HG02870 (cell line): ENCODE results near the gene RPS27A.
"Not testable (repeated sequence)": the region's sequence is repeated elsewhere in the genome, so short reads cannot be mapped to it uniquely, and the experiment has no call there.

Experiments used
- ATAC-seq: cut with Tn5 transposase; IDR thresholded peaks from one replicate; pipeline ENCODE4 v1.9.1; 2021; ENCODE audit warnings: mild to moderate bottlenecking, moderate library complexity; ENCODE audit not compliant: unreplicated experiment

Gene RPS27A

DNA sequence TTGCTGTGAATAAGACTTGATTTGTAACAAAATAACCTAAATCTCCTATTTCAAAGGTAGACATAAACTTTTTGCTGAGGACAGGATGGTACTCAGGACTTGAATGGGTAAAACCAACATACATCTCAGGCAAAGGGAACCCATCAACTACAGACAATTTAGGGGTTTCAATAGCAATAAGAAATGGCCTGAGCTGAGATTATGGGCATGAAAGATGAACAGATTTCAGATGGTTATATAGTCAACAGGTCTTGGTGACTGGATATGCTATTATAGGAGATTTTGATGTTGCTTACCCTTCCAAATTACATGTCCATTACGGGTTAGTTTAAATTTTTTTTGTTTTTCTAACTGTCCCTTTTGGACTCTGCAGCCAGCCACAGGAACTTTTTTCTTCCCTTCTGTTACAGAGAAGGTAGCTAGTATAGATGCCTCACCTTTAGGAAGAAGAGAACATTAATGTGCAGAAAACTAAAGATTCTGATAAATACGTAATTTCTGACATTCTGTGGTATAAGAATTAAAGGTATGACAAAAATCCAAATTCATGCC, 4.6 kb downstream of the RPS27A start:
- ATAC-seq: no peak

GRCh38 chr2:55239656-55240222, 7.3 kb downstream of the RPS27A start:
- ATAC-seq: no peak

GRCh38 chr2:55241582-55241981, 9.1 kb downstream of the RPS27A start:
- not testable (repeated sequence) for ATAC-seq

DNA sequence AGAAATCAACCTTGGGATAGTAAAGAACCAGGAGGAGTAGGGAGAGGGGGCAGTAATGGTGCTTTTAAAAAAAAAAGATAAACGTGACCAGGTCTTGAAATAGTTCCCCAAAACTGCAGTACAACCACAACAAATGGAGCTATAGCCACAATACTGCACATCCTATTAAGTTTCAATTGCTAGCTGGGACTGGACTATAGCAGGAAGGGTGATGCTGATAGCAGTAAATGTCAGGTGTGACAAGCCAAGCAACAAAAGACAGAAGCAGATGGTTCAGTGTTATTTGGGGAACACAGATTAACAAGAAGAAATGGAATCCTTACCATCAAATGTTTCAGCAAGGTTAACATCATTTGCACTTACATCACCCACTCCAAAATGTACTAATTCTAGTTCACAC, 10.1 kb downstream of the RPS27A start:
- no peak for ATAC-seq

DNA sequence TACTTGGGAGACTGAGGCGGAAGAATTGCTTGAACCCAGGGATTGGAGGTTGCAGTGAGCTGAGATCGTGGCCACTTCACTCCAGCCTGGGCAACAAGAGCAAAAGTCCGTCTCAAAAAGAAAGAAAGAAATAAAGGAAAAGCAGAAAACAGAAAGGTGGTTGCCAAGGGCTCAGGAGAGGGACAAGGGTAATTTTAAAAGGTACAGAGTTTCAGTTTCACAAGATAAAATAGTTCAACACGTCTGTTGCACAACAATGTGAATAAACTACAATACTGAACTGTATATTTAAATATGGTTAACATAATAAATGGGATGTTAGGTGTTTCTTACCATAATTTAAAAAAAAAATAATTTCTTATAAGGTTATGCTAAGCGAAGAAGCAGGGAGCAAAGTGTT, 12.9 kb downstream of the RPS27A start:
- ATAC-seq: no peak

DNA sequence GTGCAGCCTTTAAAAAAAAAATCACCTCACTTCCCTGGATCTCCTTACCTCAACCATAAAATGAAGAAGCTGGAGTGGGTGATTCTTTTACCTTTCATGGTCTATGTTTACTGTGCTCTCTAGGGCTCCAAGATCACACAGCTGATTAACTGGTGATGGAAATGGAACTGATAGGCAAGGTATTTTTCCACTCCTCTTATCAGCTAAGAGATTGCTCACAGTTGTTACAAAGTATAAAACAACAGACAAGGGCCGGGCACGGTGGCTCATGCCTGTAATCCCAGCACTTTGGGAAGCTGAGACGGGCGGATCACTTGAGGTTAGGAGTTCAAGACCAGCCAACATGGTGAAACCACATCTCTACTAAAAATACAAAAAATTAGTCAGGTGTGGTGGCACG, 14.5 kb downstream of the RPS27A start:
- no peak for ATAC-seq

- ATAC-seq: no peak
Observed at GRCh38 chr2:55252832-55253231, 20.3 kb downstream of the RPS27A start.

DNA sequence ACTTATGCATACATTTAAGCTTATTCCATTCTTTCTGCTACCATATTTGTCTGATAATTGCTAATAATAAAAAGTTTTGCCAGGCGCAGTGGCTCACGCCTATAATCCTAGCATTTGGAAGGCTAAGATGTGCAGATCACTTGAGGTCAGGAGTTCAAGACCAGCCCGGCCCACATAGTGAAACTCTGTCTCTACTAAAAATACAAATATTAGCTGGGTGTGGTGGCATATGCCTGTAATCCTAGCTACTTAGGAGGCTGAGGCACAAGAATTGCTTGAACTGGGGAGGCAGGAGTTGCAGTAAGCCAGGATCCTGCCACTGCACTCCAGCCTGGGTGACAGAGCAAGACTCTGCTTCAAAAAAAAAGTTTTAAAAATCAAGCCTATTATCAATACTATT, 27.1 kb downstream of the RPS27A start:
- not testable (repeated sequence) for ATAC-seq

DNA sequence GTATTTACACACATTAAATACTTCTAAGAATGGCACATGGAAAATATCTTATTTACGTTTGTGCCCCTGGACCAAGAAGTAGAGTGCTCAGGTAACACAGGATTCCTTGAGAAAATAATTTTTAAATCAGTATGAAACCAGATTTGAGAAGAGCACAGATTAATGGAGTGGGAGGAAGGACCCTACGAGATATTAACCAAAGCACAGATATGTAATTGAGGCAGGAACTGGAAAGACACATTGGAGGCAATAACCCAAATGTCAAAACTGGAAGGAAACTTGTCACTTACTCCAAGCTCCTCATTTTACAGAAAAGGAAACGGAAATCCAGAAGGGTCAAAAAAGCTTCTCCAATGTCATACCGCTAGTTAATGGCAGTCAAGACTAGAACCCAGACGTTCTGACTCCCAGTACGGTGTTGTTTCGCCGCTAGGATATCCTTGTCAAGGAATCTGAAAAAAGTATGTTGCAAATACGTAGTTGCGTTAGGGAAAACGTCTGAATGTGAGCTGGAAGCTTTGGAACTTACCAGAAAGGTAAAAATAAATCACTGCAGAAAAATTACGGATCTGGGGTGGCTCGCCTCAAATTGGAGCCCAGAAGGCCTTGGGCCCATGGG, 35.9 kb downstream of the RPS27A start:
- peak; percentile 1 for ATAC-seq

DNA sequence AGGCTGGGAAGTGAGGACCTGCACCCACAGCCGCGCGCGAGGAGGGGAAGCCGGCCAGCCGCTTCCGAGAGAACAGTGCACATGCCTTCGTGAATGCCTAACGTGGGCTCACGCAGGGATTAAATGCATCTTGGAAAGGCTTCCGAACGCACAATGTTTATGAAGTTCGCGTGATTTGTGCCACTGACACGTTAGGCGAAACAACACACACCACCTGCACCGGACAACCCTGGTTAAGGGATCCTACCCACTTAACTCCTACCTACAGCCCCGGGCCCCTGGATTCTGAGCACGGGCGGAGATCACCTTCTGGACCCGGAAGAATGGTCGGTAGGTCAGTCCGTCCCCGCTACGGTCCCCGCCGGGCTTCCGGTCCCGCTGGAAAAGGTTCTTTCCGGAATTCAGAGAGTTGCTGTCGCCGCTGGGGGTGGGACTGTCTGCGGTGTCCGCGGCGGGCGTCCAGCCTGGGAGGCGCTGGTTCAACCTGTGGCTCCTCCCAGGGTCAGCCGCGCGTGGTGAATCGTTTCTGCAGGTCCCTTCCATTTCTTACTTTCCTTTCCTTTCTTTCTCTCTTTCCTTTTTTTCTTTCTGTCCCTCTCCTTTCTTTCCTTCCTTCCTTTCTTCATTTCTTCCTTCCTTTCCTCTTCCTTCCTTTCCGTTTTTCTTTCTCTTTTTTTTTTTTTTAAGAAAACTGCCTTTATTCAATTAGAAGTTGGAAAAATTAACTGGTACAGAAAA, 36.6 kb downstream of the RPS27A start, which contains the start of gene MTIF2:
MTIF2 (minus strand) TSS at position 325 of the 738 bp plus-strand sequence. CDS start 5,373 bp downstream, outside the sequence.
- ATAC-seq: peak; percentile 97

- ATAC-seq: no peak
Observed at GRCh38 chr2:55269645-55269990, 37.1 kb downstream of the RPS27A start.

DNA sequence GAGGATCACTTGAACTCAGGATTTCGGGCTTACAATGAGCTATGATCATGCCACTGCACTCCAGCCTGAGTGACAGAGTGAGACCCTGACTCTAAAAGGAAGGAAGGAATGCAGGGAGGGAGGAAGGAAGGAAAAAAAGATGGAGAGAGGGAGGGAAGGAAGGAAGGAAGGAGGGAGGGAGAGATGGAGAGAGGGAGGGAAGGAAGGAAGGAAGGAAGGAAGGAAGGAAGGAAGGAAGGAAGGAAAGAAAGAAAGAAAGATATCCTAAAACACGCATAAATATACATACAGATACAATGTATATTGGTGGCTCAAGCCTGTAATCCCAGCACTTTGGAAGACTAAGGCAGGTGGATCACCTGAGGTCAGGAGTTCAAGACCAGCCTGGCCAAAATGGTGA, 41.9 kb downstream of the RPS27A start:
- ATAC-seq: not testable (repeated sequence)

GRCh38 chr2:55277310-55277709, 44.8 kb downstream of the RPS27A start:
- ATAC-seq: no peak

DNA sequence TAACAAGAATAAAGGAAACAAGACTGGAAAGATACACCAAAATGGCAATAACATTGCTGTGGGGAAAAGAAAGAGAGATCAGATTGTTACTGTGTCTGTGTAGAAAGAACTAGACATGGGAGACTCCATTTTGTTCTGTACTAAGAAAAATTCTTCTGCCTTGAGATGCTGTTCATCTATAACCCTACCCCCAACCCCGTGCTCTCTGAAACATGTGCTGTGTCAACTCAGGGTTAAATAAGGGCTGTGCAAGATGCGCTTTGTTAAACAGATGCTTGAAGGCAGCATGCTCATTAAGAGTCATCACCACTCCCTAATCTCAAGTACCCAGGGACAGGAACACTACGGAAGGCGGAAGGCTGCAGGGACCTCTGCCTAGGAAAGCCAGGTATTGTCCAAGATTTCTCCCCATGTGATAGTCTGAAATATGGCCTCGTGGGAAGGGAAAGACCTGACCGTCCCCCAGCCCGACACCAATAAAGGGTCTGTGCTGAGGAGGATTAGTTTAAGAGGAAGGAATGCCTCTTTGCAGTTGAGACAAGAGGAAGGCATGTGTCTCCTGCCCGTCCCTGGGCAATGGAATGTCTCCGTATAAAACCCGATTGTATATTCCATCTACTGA, 46.8 kb downstream of the RPS27A start:
- not testable (repeated sequence) for ATAC-seq

DNA sequence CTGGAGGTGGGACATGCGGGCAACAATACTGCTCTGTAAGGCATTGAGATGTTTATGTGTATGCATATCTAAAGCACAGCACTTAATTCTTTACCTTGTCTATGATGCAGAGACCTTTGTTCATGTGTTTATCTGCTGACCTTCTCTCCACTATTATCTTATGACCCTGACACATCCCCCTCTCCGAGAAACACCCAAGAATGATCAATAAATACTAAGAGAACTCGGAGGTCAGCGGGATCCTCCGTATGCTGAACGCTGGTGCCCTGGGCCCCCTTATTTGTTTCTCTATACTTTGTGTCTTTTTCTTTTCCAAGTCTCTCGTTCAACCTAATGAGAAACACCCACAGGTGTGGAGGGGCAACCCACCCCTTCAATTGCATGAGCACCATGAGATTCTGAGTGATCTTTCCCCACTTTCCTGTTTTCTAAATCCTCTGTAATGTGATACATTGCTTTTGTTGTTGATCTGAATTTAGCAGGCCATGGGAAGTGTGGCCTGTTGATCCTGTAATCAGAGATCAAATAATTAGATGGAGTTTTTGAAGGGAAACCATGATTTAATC, 47.5 kb downstream of the RPS27A start:
- ATAC-seq: not testable (repeated sequence)

GRCh38 chr2:55280851-55281546, 48.5 kb downstream of the RPS27A start:
- not testable (repeated sequence) for ATAC-seq

- ATAC-seq: peak; percentile 97
Observed at GRCh38 chr2:55282110-55282917, 49.8 kb downstream of the RPS27A start.

GRCh38 chr2:55283083-55283482, 50.6 kb downstream of the RPS27A start:
- no peak for ATAC-seq
